HG02938 (cell line): Measurements from ENCODE around the gene GSTT2B.
"Not testable (repeated sequence)": the region's sequence is repeated elsewhere in the genome, so short reads cannot be mapped to it uniquely, and the experiment has no call there.

Experiments used
- ATAC-seq: cut with Tn5 transposase; IDR thresholded peaks from one replicate; pipeline ENCODE4 v1.9.1; 2021; ENCODE audit warnings: mild to moderate bottlenecking, moderate library complexity; ENCODE audit not compliant: unreplicated experiment

The GSTT2B gene

GRCh38 chr22:23986089-23986488 lies 25.1 kb upstream of the GSTT2B start:
- not testable (repeated sequence) for ATAC-seq

DNA sequence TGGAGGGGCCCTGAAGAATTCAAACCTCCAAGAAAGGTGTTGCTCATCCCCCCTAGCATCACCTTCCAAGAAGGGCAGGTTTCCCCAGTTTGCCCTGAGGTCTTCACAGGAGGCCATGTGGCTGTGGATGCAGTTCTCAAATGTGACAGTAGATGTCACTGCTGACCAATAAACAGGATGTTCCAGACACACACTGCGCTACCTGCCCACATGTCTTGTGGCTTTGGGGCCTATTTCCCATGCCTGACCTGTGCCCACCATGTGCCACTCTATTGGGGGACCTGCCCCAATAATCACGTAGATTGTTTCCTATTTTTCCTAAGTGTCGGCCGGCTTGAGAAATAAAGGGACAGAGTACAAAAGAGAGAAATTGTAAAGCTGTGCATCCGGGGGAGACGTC lies 23.4 kb upstream of the GSTT2B start:
- no peak for ATAC-seq

GRCh38 chr22:23980567-23980966 lies 19.6 kb upstream of the GSTT2B start:
- not testable (repeated sequence) for ATAC-seq

GRCh38 chr22:23979557-23980240 lies 18.7 kb upstream of the GSTT2B start, which contains the start of gene GSTT2:
Gene GSTT2, plus strand, starts transcription at chr22:23980134.
- not testable (repeated sequence) for ATAC-seq

- ATAC-seq: not testable (repeated sequence)
Measured at GRCh38 chr22:23977304-23977703, 16.3 kb upstream of the GSTT2B start.

GRCh38 chr22:23974836-23975352 lies 13.9 kb upstream of the GSTT2B start:
- peak; percentile 30 for ATAC-seq

DNA sequence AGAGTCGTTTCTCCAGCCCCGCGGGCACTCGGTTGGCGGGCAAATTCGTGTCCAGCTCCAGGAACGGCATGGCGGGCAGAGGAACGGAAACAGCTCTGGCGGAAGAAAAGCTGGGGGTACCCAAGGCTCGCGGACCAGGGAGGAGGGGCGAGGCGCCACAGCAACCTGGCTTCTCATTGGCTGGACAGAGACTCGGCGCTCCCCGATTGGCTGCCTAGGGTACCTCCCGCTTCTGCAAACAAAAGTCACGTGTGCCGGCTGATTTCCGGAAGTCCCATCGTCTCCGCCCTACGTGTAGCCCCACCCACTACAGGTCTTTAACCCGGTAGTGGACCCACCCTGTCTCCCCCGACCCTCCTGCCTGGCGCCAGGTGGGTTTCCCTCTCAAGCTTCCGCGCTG lies 13.3 kb upstream of the GSTT2B start, which contains the start of gene DDT:
TSS of gene DDT (minus strand) at position 97 of the 400 bp plus-strand sequence. CDS start at position 70, 27 bp downstream.
- peak; percentile 80 for ATAC-seq

DNA sequence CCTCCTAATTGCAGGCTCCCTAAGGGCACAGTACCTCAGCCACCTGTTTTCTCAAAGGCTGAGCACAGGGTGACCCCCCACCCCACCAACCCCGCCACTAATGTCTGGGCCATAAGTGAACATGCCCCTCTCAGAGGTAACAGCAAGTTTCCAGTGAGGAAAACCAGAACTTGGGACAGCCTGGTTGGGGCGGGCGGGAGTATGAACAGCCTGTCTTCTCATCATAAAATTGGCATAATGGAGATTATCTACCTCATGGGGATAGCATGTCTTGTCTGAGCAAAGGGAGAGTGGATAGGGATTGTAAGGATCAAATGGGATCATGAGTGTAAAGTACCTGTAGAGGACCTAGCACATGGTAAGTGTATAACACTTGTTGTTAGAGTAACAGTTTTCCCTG lies 10.9 kb upstream of the GSTT2B start:
- ATAC-seq: not testable (repeated sequence)

DNA sequence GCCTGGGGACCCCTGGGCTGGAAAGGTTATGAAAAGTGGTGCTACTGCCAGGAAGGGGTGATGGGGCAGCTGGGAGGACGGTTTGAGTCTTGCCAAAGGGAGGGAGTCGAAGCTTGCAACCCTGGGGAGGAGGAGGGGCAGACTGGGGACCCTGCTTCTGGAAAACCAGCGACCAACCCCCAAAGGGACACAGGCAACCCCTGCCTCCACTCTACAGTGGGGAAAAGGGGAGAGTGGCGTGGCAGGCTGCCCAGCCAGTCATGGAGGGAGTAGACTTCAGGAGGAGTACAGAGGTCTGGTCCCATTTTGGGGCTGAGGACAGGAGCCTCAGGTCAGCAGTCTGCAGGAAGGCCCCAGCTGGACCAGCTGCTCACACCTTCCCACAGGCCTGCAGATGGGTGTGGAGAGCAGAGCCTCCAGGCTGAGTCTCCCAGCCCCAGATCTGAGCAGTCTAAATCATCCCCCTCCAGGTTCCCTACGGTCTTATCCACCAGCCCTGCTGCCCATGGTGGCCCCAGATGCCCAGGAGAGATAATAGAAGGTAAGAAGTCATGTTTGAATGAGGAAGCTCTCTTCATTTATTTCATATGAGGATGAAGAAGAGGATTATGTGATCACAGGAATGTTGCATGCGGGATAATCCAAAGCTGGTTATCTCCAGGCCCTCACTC lies 10.0 kb upstream of the GSTT2B start:
- no peak for ATAC-seq

- ATAC-seq: no peak
Measured at GRCh38 chr22:23970201-23970641, 9.2 kb upstream of the GSTT2B start.

DNA sequence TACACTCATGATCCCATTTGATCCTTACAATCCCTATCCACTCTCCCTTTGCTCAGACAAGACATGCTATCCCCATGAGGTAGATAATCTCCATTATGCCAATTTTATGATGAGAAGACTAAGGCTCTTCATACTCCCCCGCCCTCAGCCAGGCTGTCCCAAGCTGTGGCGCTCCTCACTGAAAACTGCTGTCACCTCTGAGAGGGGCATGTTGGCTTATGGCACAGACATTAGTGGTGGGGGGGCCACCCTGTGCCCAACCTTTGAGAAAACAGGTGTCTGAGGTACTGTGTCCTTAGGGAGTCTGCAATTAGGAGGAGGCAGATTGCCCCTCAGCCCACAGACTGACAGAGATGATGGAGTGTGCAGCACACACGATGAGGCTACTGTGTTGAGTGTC lies 8.1 kb upstream of the GSTT2B start:
- ATAC-seq: no peak

DNA sequence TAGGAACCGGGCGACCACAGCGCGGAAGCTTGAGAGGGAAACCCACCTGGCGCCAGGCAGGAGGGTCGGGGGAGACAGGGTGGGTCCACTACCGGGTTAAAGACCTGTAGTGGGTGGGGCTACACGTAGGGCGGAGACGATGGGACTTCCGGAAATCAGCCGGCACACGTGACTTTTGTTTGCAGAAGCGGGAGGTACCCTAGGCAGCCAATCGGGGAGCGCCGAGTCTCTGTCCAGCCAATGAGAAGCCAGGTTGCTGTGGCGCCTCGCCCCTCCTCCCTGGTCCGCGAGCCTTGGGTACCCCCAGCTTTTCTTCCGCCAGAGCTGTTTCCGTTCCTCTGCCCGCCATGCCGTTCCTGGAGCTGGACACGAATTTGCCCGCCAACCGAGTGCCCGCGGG lies 5.6 kb upstream of the GSTT2B start, which contains the start of gene DDTL:
TSS of gene DDTL (plus strand) at position 321 of the 400 bp plus-strand sequence. CDS start at position 348, 27 bp downstream.
- ATAC-seq: peak; percentile 78

DNA sequence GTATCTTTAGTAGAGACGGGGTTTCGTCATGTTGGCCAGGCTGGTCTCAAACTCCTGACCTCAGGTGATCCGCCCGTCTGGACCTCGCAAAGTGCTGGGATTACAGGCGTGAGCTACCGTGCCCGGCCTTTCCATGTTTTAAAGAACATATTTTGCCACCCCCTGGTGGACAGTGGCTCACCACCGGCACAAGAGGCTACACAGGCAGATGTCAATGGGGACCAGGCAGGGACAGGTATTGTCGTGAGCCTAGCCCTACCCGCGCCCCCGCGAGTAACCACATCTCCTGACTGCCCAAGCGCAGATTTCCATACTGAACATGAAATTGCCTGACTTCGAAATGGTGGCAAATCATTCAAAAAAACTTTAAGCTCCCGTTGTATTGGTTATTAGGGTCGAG lies 5.1 kb upstream of the GSTT2B start:
- peak; percentile 34 for ATAC-seq

DNA sequence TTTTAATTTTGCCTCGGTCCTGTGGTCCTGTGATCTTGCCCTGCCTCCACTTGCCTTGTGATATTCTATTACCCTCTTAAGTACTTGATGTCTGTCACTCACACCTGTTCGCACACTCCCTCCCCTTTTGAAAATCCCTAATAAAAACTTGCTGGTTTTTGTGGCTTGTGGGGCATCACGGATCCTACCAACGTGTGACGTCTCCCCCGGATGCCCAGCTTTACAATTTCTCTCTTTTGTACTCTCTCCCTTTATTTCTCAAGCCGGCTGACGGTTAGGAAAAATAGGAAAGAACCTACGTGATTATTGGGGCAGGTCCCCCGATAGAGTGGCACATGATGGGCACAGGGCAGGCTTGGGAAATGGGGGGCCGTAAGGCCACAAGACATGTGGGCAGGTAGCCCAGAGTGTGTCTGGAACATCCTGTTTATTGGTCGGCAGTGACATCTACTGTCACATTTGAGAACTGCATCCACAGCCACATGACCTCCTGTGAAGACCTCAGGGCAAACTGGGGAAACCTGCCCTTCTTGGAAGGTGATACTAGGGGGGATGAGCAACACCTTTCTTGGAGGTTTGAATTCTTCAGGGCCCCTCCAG lies 4.6 kb downstream of the GSTT2B start:
- not testable (repeated sequence) for ATAC-seq

DNA sequence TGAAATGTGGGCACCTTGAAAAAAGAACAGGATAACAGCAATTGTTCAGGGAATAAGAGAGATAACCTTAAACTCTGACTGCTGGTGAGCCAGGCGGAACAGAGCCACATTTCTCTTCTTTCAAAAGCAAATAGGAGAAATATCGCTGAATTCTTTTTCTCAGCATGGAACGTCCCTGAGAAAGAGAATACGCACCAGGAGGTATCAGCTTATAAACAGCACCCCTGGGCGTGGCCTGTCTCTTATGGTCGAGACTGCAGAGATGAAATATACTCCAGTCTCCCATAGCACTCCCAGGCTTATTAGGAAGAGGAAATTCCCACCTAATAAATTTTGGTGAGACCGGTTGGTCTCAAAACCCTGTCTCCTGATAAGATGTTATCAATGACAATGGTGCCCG lies 5.1 kb downstream of the GSTT2B start:
- not testable (repeated sequence) for ATAC-seq

GRCh38 chr22:23954991-23955305 lies 6.0 kb downstream of the GSTT2B start:
- ATAC-seq: not testable (repeated sequence)

GRCh38 chr22:23954193-23954990 lies 6.6 kb downstream of the GSTT2B start:
- not testable (repeated sequence) for ATAC-seq

DNA sequence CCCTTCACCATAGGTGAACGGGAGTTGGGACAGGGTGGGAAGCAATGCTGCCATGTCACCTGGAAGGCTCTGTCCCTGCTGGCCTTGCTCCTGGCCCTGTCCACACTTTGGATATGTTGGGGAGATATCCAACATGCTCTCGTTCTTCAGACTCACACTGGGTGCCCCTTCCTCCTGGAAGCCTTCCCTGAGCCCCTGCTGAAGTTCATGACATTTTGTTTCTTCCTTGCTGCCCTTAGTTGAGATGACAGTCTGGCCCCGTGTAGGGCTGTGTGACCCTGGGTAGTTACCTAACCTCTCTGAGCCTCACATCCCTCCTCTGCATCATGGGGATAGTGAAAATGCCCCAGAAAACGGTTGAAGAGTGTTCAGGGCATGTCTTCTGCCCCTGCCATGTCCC lies 7.5 kb downstream of the GSTT2B start:
- ATAC-seq: not testable (repeated sequence)

DNA sequence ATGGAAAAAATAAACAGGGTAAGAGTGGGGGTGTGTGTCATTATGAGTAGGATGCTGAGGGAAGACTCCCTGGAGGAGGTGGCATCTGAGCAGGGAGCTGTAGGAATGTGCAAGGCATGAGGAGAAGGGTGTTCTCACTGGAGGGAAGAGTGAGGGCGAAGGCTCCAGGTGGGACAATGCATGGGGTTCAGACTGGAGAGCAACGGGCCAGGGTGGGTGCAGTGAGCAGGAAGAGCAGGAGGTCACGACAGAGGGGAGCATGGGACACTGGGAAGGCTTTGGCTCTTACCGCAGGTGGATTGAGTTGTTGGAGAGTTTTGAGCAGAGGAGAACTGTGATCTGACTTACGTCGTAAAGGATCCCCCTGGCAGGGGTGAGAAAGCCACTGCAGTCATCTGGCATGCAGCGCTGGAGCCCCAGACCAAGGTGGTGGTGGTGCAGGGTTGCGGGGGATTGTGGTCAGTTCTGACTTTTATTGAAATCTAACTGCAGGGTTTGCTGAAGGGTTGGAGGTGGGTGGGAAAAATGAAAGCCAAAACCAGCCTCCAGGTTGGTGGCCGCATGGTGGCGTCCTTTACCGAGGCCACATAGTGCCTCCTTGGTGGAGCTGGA lies 8.1 kb downstream of the GSTT2B start:
- not testable (repeated sequence) for ATAC-seq

DNA sequence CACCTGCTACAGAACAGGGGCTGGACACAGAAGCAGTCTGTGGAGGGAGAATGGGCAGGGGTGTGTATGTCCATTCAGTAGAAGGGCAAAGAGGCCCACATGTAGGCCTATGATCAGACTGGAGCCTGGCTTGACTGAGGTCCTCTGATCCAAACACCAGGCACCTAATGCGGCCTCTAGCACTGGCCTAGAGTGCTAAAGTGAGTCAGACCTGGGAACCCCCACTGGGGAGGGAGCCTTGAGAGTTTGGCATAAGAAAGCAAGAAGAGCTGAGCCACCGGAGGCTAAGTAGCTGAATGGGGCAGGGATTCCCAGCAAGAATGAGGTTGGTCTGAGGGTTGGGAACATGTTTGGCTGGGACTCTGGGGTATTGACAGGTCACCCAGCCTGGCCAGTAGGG lies 9.6 kb downstream of the GSTT2B start:
- ATAC-seq: not testable (repeated sequence)
